Thoracic aorta (tissue), 2 donors: ENCODE results near the gene NUP58. TPM values are rescaled to one million over a fixed set of nuclear protein-coding genes. Genes with fewer than 3 reads are reported as not detected.

Experiments used
- ATAC-seq: fragments of 150-250 bp; one replicate; pipeline ENCODE4 v1.8.0; 2017; ENCODE audit warnings: low read depth; ENCODE audit not compliant: insufficient number of reproducible peaks, low FRiP score
- DNase-seq: peaks from one replicate; pipeline ENCODE4 v3.0.0-alpha.2; 2020; ENCODE audit warnings: low spot score
- H3K27ac ChIP-seq, 2 donors: fragments of 200-600 bp; sonication (generic); 1 replicate in 1 of 2; 2 replicates in 1 of 2; pipeline ENCODE4 v1.5.1; 2016; ENCODE audit warnings: mild to moderate bottlenecking in 2 of 2, moderate library complexity in 2 of 2
- H3K27me3 ChIP-seq: fragments of 200-600 bp; sonication (generic); replicated peaks from 2 replicates; pipeline ENCODE4 v1.6.0; 2016; ENCODE audit warnings: mild to moderate bottlenecking; ENCODE audit not compliant: insufficient read depth
- H3K36me3 ChIP-seq: fragments of 200-600 bp; sonication (generic); one replicate; pipeline ENCODE4 v1.5.1; 2016
- H3K4me1 ChIP-seq, 2 donors: fragments of 200-600 bp; sonication (generic); 1 replicate in 1 of 2; 2 replicates in 1 of 2; pipeline versions ENCODE4 v1.5.1 to v1.6.0; 2016; ENCODE audit warnings: low read depth in 2 of 2, mild to moderate bottlenecking in 1 of 2; ENCODE audit not compliant: control insufficient read depth in 1 of 2
- H3K4me3 ChIP-seq: fragments of 200-600 bp; sonication (generic); 2 replicates; pipeline ENCODE4 v1.5.1; 2016; ENCODE audit warnings: mild to moderate bottlenecking
- H3K9me3 ChIP-seq: fragments of 200-600 bp; sonication (generic); 2 replicates; pipeline ENCODE4 v1.5.1; 2016
- CTCF ChIP-seq: fragments of 200-600 bp; sonication (generic); IDR thresholded peaks from one replicate; pipeline ENCODE4 v1.5.1; 2019; ENCODE audit warnings: antibody characterized with exemption
- total RNA-seq, 2 donors: library from RNA; depleted of rRNA; stranded (reverse); fragments of >200 nt; gene quantifications; one replicate each; pipeline versions ENCODE4 v1.1.0 to v1.2.3, GENCODE V29; 2016

Gene NUP58
- total RNA-seq, 2 donors from 2014 or later = 43.9 to 65.0 TPM

GRCh38 chr13:25281193-25281934, 20.1 kb upstream of the NUP58 start:
- Histone ChIP-seq H3K36me3 (no peaks in the 10 kb centered on the region), H3K9me3 (no peaks in the 10 kb centered on the region), H3K4me1 (peaks cover 10 to 19% of the 10 kb centered on the region in 2 donors), H3K27me3 (no peaks in the 10 kb centered on the region), H3K27ac (no peak overlapping the region), H3K4me3 (no peak overlapping the region)
- ATAC-seq (no peak), DNase-seq (no peak)
- no peak for TF ChIP-seq CTCF

- Histone ChIP-seq H3K4me3 (no peak overlapping the region), H3K9me3 (no peaks in the 10 kb centered on the region), H3K4me1 (peaks cover 10 to 19% of the 10 kb centered on the region in 2 donors), H3K36me3 (no peaks in the 10 kb centered on the region), H3K27me3 (no peaks in the 10 kb centered on the region), H3K27ac (no peak overlapping the region)
- TF ChIP-seq CTCF = no peak
- ATAC-seq (no peak), DNase-seq (no peak)
Measured at GRCh38 chr13:25281935-25282332, 19.5 kb upstream of the NUP58 start.

- H3K27me3 ChIP-seq = no peaks in the 10 kb centered on the region
- peak overlapping the region; percentile 87 for H3K4me3 ChIP-seq
- no peaks in the 10 kb centered on the region for H3K9me3 ChIP-seq
- no peak for ATAC-seq
- no peak for DNase-seq
- H3K4me1 ChIP-seq = peaks cover 10 to 22% of the 10 kb centered on the region in 2 donors
- TF ChIP-seq CTCF = no peak
- no peaks in the 10 kb centered on the region for H3K36me3 ChIP-seq
- peak overlapping the region; percentile 85 to 92 for H3K27ac ChIP-seq
Measured at GRCh38 chr13:25286308-25286968, 15.0 kb upstream of the NUP58 start.

- H3K9me3 ChIP-seq = no peaks in the 10 kb centered on the region
- peaks cover 10 to 22% of the 10 kb centered on the region in 2 donors for H3K4me1 ChIP-seq
- ATAC-seq = peak; percentile 91
- no peaks in the 10 kb centered on the region for H3K27me3 ChIP-seq
- peak; percentile 100 for TF ChIP-seq CTCF
- DNase-seq = peak; percentile 71
- peak within 1 kb of the TSS; percentile 85 to 92 for H3K27ac ChIP-seq
- H3K4me3 ChIP-seq = peak within 1 kb of the TSS; percentile 87
- H3K36me3 ChIP-seq = no peaks in the 10 kb centered on the region
Measured at GRCh38 chr13:25286969-25287961, 14.2 kb upstream of the NUP58 start, which contains the start of gene MTMR6. Gene MTMR6, minus strand, starts transcription at chr13:25287488. Its CDS starts 241 bp downstream, at chr13:25287247.
